T follicular helper cell (primary cell): ENCODE measurements around the gene RBMXL3.
"Not testable (repeated sequence)": the region's sequence is repeated elsewhere in the genome, so short reads cannot be mapped to it uniquely, and the experiment has no call there.

Experiments used
- DNase-seq: peaks from one replicate; pipeline ENCODE4 v3.0.0-alpha.2; 2020; ENCODE audit warnings: low read depth
- total RNA-seq, 2 experiments: gene quantifications; one replicate each; lab custom pipeline; 2026; lab: John Stamatoyannopoulos, UW

The RBMXL3 gene
- total RNA-seq = 0 reads per million in 2 experiments

DNA sequence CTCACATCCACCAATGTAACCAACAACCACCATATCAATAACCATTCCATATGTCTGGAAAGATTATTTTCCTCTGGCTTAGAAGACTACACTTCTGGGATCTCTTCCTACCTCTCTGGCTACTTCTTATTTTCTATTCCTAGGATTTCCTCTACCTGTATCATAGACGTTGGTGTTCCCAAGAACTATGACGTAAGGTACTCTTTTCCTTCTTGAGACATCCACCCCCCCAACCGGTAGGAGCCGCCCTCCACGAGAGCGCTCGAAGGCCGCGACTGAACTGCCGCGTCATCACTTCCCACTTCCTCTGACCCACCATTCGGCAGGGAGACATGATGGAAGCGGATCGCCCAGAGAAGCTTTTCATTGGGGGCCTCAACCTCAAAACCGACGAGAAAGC is at the start of gene RBMXL3:
Gene RBMXL3 (plus strand): TSS at position 301 of the 400 bp plus-strand sequence. CDS start 32 bp downstream, at position 333.
- DNase-seq = no peak

GRCh38 chrX:115142057-115142456 is 47.2 kb upstream of the RBMXL3 start:
- DNase-seq = no peak

- no peak for DNase-seq
These were observed 42.0 kb upstream of the RBMXL3 start for GRCh38 chrX:115147220-115147619.

DNA sequence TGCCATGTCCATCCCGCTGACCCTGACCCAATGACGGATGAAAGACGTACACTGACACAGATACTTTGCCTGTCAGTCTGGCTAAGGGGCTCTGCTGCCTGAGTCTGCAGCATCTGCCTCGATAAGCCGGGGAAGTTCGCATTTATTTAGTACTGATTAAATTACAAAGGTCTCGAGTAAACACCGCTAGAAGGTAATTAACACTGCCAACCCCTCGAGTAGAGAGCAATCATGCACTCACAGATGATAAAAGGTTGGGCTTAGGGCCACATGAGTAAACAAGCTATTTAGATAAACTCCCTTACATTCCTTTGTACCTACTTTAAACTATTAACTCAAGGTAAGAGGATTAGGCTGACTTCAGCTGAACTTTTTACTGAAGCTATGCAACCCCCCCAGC is 16.0 kb upstream of the RBMXL3 start:
- DNase-seq = no peak

- no peak for DNase-seq
These were observed 14.7 kb upstream of the RBMXL3 start for GRCh38 chrX:115174548-115174947.

DNA sequence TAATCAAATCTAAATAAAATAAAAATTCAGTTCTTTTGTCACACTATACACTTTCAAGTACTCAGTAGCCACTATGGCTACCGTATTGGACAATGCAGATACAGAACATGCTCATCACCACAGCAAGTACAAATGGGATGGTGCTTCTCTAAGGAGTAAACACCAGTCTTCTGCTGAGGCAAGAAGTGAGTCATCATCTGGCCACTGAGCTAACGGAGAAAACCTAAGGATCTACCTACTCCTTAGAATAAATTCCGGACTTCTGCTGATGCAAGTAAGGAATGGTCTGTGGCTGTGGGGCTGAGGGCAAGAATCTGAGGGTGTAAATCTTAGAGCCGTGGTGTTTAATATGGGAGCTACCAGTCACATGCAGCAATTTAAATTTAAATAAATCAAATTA is 11.3 kb upstream of the RBMXL3 start:
- no peak for DNase-seq

GRCh38 chrX:115178473-115178872 is 10.7 kb upstream of the RBMXL3 start:
- no peak for DNase-seq

- no peak for DNase-seq
These were observed 5.2 kb upstream of the RBMXL3 start for GRCh38 chrX:115183980-115184379.

- DNase-seq = no peak
These were observed 731 bp downstream of the RBMXL3 start for GRCh38 chrX:115189646-115190635.

GRCh38 chrX:115190636-115191489 is 1.7 kb downstream of the RBMXL3 start:
- DNase-seq = no peak

DNA sequence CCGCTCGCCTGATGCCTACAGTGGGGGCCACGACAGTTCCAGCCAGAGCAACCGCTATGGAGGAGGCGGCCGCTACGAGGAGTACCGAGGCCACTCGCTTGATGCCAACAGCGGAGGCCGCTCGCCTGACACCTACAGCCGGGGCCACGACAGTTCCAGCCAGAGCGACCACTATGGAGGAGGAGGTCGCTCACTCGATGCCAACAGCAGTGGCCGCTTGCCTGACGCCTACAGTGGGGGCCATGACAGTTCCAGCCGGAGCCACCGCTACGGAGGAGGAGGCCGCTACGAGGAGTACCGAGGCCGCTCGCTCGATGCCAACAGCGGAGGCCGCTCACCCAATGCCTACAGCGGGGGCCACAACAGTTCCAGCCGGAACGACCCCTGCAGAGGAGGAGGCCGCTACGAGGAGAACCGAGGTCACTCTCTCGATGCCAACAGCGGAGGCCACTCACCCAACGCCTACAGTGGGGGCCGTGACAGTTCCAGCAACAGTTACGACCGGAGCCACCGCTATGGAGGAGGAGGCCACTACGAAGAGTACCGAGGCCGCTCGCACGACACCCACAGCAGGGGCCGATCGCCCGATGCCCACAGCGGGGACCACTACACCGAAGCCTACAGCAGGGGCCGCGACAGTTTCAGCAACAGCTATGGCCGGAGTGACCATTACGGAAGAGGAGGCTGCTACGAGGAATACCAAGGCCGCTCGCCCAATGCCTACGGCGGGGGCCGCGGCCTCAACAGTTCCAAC is 2.5 kb downstream of the RBMXL3 start:
- DNase-seq = no peak

- DNase-seq = no peak
These were observed 3.1 kb downstream of the RBMXL3 start for GRCh38 chrX:115192244-115192700.

- DNase-seq = no peak
These were observed 14.8 kb downstream of the RBMXL3 start for GRCh38 chrX:115204040-115204439.

GRCh38 chrX:115209547-115209946 is 20.3 kb downstream of the RBMXL3 start:
- DNase-seq = not testable (repeated sequence)

GRCh38 chrX:115214151-115214550 is 24.9 kb downstream of the RBMXL3 start:
- DNase-seq = no peak

DNA sequence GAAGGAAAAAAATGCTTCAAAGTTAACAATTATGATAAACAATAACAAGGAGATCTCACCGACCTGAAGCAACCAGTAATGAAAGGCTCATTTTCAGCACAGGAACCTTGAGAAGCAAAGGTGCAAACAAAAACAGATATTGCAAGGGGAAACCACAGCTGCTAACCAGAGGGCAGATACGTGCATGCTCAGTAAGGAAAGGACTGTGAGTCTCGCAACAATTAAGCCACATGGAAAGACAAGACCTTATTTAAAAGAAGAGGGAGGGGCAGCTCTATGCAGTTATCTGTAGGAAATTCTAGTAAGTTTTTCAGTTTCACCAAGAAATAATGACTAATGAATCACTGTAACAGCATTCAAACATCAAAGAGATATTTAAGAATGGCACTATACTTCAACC is 25.4 kb downstream of the RBMXL3 start:
- no peak for DNase-seq

GRCh38 chrX:115217346-115217745 is 28.1 kb downstream of the RBMXL3 start:
- not testable (repeated sequence) for DNase-seq

- no peak for DNase-seq
These were observed 37.7 kb downstream of the RBMXL3 start for GRCh38 chrX:115226929-115227328.

DNA sequence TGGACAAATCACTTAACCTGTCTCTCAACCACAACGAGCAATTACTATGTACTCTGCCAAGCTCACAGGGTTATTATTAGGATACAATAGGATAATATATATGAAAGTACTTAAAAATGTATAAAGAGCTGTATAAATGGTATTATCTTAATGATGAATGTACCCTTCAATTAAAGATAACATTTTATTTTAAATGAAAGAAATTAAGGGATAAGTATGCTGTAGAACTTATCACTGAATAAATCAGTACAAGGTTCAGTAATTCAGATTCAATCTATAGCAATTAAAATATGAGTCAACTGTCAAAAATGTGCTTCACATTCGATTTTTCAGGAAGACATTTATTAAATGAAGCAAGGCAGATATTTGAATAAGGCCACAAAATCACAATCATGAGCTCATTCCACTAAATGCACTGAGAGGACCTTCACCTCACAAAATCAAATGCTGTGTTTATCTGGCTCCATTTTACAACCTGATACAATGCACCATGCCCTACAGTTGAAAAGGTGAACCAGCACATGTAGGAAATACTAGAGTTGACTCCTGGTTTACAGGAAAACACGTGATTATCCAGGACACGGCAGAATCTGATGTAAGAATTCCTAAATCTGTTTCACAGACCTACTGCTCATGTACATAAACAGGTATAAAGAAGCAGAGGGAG is 40.3 kb downstream of the RBMXL3 start:
- no peak for DNase-seq

- DNase-seq = no peak
These were observed 43.8 kb downstream of the RBMXL3 start for GRCh38 chrX:115232933-115233496.
